HG03064 (cell line): ENCODE measurements around the gene AKAP8L.
"Not testable (repeated sequence)": the region's sequence is repeated elsewhere in the genome, so short reads cannot be mapped to it uniquely, and the experiment has no call there.

Experiments
- ATAC-seq: cut with Tn5 transposase; IDR thresholded peaks from one replicate; pipeline ENCODE4 v1.9.1; 2021; ENCODE audit warnings: low read depth; ENCODE audit not compliant: unreplicated experiment

The AKAP8L gene

GRCh38 chr19:15360015-15360414 lies 58.8 kb downstream of the AKAP8L start:
- not testable (repeated sequence) for ATAC-seq

DNA sequence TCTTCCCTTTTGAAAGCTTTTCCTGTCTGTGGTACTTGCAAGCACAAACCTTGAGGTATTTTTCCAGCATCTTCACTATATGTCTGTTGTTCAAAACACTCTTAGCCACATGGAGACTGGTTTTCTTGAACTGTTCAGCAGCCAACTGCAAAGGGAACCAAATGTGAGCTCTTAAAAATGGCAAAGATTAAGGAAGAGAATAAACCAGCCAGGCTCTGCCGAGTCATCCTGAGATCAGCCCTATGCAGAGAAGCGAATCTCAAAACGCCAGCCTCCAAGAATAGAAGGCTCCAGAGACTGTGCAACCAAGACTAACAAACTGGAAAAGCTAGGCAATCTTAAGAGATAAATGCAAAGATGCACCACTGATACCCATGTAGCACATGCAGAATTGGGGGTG lies 59.9 kb downstream of the AKAP8L start:
- ATAC-seq, result no peak

DNA sequence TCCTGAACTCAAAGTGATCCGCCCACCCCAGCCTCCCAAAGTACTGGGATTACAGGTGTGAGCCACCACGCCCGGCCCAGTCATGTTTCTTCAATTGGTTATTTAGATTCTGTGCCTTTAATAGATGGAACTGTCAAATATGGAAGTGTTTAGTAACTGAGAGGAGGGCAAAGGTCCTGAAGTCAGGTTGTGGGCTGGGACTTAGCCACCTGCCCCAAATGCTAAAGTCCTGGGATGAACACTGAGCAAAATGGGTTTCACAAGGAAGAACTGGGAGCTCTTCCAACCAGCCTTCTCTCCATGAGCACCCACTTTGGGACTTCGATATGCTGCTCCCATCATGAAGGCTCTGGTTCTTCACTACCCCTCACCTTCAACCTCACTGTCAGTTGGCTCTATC lies 60.9 kb downstream of the AKAP8L start:
- no peak for ATAC-seq

- no peak for ATAC-seq
These were observed 64.1 kb downstream of the AKAP8L start for GRCh38 chr19:15354566-15355296.

GRCh38 chr19:15353908-15354307 lies 64.9 kb downstream of the AKAP8L start:
- ATAC-seq, result no peak

DNA sequence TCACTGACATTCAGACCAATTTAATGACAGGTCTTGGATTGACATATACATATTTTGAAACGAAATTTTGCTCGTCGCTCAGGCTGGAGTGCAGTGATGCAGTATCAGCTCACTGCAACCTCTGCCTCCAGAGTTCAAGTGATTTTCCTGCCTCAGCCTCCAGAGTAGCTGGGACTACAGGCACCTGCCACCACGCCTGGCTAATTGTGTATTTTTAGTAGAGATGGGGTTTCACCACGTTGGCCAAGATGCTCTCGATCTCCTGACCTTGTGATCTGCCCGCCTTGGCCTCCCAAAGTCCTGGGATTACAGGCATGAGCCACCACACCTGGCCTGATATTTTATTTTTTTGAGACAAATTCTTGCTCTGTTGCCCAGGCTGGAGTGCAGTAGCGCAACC lies 66.3 kb downstream of the AKAP8L start:
- ATAC-seq, result not testable (repeated sequence)

- not testable (repeated sequence) for ATAC-seq
These were observed 77.5 kb downstream of the AKAP8L start for GRCh38 chr19:15341328-15341727.

GRCh38 chr19:15340086-15340485 lies 78.7 kb downstream of the AKAP8L start:
- no peak for ATAC-seq

DNA sequence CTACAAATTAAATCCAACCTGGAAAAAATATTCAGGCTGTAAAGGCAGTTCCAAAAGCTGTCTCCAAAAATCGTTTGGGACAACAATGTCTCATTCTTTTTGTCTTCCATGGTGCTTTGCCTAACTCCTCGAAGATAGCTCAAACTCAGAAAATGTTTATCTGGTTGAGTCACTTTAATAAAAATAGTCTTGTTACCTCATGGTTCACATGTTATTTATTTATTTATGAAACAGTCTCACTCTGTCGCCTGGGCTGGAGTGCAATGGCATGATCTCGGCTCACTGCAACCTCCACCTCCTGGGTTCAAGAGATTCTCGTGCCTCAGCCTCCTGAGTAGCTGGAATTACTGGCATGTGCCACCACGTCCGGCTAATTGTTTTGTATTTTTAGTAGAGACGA lies 81.6 kb downstream of the AKAP8L start:
- ATAC-seq, result no peak

- not testable (repeated sequence) for ATAC-seq
These were observed 82.8 kb downstream of the AKAP8L start for GRCh38 chr19:15335992-15336391.

DNA sequence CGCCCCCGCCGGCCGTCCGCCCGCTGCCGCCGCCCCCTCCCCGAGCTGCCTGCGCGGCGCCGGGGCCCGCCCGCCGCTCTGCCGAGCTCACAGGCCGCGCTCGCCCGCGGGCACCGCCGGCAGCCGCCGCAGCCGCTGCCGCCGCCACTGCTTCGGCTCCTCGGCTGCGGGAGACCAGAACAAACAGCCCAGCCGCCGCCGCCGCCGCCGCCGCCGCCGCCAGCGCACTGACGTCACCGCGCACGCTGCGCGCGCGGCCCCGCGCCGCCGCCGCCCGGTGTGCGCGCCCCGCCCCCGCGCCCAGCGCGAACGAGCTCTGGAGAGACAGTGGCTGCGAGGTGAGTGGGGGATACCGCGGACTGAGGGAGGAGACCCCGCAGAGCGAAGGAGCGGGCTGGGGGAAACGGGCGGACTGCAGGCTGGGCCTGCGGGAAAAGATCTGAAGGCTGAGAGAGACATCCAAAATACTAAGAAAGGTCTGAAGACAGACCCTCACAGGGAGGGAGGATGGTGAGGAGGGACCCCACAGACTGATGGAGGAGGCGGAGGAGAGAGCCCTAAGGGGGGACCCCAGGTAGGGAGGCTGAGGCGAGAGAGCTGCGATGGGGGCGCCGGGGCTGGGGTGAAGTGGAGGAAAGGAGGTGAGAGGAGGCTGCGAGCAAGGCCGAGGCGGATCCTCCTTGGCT lies 86.3 kb downstream of the AKAP8L start, which contains the start of gene BRD4:
Gene BRD4 (minus strand): TSS at position 229 of the 686 bp plus-strand sequence. CDS start 59,440 bp downstream, outside the sequence.
- ATAC-seq, result no peak

DNA sequence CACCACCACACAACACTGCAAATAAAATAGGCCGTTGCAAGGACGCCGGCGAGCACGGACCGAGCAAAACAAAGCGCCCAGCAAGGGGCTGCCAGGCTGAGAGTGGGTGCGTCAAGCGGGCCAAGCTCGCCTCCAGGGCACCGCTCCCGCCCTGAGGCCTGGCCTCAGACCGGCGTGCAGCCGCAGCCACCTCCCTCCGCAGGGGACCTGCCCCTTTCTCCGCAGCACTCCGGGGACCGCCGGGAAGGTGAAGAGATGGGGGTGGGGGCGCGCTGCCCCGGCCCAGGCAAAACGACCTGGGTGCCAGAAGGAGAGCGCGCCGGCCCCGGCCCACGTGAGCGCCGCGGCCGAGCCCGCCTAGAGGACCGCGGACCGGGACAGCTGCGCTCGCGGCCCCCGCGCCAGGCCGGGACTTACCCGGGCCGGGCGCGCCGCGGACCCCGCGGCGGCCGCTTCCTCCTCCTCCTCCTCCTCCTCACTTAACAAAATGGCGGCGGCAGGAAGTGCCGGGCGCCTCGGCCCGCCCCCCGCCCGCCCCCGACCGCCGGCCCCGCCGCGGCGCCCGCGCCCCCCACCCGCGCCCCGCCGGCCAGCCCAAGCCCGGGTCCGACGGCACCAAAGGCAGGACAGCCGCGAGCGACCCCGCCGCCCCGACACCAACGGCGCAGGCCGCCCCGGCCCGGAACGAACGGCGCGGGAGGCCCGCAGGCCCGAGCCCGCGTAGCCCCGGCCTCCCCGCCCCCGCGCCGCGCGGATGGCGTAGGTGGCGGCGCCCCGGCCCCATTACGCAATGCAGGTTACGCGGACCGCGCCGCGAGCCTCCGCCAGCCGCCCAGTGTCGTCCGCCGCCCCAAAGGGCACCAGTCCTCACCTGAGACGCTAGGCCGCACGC lies 87.1 kb downstream of the AKAP8L start:
- ATAC-seq, result no peak

- no peak for ATAC-seq
These were observed 87.9 kb downstream of the AKAP8L start for GRCh38 chr19:15330801-15331418.
